AG04450 (cell line): ENCODE measurements around the gene ADAMTS16. TPM values are rescaled to one million over a fixed set of nuclear protein-coding genes. Genes with fewer than 3 reads are reported as not detected.

Experiments used
- CTCF ChIA-PET: fragments of 300-600, 350-600 bp; formaldehyde crosslinking; extraction: SDS; loops from one replicate; lab custom pipeline; 2022; ENCODE audit warnings: antibody characterized with exemption, inconsistent platforms; lab: Charles Lee
- POLR2A ChIA-PET: fragments of 350-600 bp; formaldehyde crosslinking; extraction: SDS; loops from one replicate; lab custom pipeline; 2021; ENCODE audit warnings: antibody characterized with exemption, inconsistent platforms; lab: Yijun Ruan, JAX
- DNase-seq: peaks from one replicate; pipeline ENCODE4 v3.0.0-alpha.2; 2011; ENCODE audit warnings: low read depth, low spot score
- H3K27ac ChIP-seq: one replicate; pipeline ENCODE4 v1.5.1; 2012; ENCODE audit warnings: low read depth, low read length, control low read depth
- H3K27me3 ChIP-seq: one replicate; pipeline ENCODE4 v1.6.0; 2012; ENCODE audit warnings: low read length; ENCODE audit not compliant: control insufficient read depth, insufficient read depth
- H3K4me3 ChIP-seq: 2 replicates; pipeline ENCODE4 v1.5.1; 2011; ENCODE audit warnings: mild to moderate bottlenecking, low read depth, low read length, control low read depth
- H3K9me3 ChIP-seq: 2 replicates; pipeline ENCODE4 v1.5.1; 2012; ENCODE audit warnings: low read length; ENCODE audit not compliant: control insufficient read depth, insufficient read depth
- polyA plus RNA-seq: library from polyadenylated mRNA; depleted of rRNA; stranded (reverse); fragments of >200 nt; gene quantifications from 2 replicates; pipeline ENCODE4 v1.2.3, GENCODE V29; 2011
- TF ChIP-seq, protein P1 (sequence below): IDR thresholded peaks from 2 replicates; pipeline ENCODE4 v1.5.1; 2011; ENCODE audit warnings: low read depth, low read length, control low read depth, inconsistent platforms

Gene ADAMTS16
- polyA plus RNA-seq, 1 experiment, result 0.04 TPM

DNA sequence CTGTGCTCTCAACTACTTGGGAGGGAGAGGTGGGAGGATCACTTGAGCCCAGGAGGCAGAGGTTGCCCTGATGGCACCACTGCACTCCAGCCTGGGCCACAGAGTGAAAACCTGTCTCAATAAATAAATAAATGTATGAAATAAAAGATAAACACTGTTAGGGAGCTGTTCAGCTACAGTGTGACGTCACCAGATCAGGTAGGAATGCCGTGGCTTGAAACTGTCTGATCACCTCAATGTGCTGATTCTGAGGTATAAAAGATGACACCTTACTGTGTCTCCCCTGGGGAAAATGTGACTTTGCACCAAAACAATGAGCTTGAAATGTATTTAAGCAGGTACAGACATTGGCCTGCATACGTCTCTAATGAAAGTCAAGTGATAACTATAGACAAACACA is 133.3 kb downstream of the ADAMTS16 start:
- TF ChIP-seq, protein P1, sequence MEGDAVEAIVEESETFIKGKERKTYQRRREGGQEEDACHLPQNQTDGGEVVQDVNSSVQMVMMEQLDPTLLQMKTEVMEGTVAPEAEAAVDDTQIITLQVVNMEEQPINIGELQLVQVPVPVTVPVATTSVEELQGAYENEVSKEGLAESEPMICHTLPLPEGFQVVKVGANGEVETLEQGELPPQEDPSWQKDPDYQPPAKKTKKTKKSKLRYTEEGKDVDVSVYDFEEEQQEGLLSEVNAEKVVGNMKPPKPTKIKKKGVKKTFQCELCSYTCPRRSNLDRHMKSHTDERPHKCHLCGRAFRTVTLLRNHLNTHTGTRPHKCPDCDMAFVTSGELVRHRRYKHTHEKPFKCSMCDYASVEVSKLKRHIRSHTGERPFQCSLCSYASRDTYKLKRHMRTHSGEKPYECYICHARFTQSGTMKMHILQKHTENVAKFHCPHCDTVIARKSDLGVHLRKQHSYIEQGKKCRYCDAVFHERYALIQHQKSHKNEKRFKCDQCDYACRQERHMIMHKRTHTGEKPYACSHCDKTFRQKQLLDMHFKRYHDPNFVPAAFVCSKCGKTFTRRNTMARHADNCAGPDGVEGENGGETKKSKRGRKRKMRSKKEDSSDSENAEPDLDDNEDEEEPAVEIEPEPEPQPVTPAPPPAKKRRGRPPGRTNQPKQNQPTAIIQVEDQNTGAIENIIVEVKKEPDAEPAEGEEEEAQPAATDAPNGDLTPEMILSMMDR, result no peak
- Histone ChIP-seq H3K27me3 (no peaks in the 10 kb centered on the region), H3K4me3 (no peak overlapping the region), H3K9me3 (peaks cover 33% of the 10 kb centered on the region), H3K27ac (no peak overlapping the region)
- CTCF ChIA-PET, result no interaction called here
- no peak for DNase-seq
- POLR2A ChIA-PET, result no interaction called here

DNA sequence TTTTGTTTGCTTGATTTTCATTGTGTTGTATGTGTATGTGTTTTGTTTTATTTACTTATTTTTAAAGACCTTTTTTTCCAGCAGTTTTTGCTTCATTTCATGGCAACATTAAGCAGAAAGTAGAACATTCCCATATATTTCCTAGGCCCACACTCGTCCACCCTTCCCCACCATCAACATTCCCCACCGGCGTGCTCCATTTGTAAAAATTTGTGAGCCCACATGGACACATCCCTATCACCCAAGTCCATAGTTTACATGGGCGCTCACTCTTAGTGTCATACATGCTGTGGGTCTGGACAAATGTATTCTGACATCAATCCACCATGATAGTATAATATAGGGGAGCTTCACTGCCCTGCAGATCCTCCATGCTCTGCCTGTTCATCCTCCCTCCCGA is 133.8 kb downstream of the ADAMTS16 start:
- H3K27ac ChIP-seq, result no peak overlapping the region
- TF ChIP-seq, protein P1, result no peak
- POLR2A ChIA-PET, result no interaction called here
- DNase-seq, result no peak
- H3K9me3 ChIP-seq, result peaks cover 28% of the 10 kb centered on the region
- CTCF ChIA-PET, result no interaction called here
- H3K4me3 ChIP-seq, result no peak overlapping the region
- H3K27me3 ChIP-seq, result no peaks in the 10 kb centered on the region

DNA sequence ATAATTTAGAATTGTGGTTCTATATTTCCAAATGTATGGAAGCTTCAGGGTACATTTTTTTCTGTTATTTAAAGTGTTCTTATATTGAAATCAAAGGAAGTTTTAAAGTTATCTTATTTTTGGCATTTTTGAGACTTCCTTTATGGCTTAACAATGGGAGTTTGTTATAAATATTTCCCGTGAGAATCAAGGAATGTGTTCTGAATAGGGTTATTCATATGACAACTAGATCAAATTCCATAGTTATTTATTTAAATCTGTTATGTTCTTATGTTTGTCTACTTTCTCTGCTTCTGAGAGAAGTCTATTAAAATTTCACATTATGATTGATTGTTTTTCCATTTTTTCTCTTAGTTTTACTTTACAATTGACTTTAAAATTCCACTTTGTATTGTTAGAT is 135.1 kb downstream of the ADAMTS16 start:
- TF ChIP-seq, protein P1, result no peak
- no peak for DNase-seq
- Histone ChIP-seq H3K9me3 (peaks cover 16% of the 10 kb centered on the region), H3K27me3 (no peaks in the 10 kb centered on the region), H3K4me3 (no peak overlapping the region), H3K27ac (no peak overlapping the region)
- POLR2A ChIA-PET, result no interaction called here
- CTCF ChIA-PET, result no interaction called here

DNA sequence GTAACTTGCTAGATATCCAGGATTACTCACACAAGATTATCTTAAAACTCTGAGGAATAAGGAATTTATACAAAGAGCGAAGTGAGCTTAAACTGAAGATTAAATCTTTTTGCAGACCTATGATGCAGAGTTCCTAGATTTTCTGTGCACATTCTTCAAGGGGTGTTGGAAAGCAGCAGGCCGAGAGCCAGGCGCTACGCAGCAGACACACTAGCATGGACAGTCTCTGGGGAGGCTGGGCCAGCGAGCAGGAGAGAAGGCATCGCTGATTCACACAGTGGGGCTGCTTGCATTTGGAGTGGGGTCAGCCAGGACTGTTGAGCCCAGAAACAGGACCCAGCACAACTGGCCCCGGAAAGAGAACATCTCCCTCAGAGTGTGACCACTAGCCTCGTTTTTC is 136.3 kb downstream of the ADAMTS16 start:
- no peaks in the 10 kb centered on the region for H3K27me3 ChIP-seq
- CTCF ChIA-PET, result no interaction called here

DNA sequence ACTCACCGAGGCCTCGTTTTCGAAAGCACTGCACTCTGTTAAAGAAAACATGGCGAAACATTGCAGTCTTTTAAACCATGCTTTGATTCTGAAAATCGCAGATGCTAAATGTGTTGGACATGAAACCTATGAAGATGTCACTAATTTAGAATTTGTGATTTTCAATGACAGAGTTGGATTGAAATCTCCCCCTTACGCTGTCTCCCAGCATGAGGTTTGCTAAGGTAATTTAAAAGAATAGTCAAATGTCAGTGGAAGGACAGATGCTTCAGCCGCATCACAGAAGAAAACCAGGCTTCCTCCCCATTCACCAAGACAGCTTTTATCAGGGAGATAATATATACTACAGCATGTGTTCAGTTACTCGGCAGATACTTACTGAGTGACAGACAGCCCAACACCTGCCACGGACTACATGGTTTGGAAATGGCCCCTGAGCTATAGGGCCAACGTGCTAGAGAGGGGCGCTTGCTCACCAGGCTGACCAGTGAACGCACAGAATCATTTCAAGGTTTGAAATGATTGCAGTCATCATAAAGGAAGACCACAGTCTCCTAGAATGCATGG is 136.9 kb downstream of the ADAMTS16 start:
- ChIA-PET POLR2A (no interaction called here), CTCF (no interaction called here)
- no peak overlapping the region for H3K27ac ChIP-seq

More for the DNA sequence above, 136.3 kb downstream of the ADAMTS16 start:
- Histone ChIP-seq H3K4me3 (no peak overlapping the region), H3K9me3 (peaks cover 6% of the 10 kb centered on the region), H3K27ac (no peak overlapping the region)
- no peak for DNase-seq
- TF ChIP-seq, protein P1, result no peak
- POLR2A ChIA-PET, result no interaction called here

More for the DNA sequence above, 136.9 kb downstream of the ADAMTS16 start:
- TF ChIP-seq, protein P1, result no peak
- Histone ChIP-seq H3K9me3 (peaks cover 6% of the 10 kb centered on the region), H3K27me3 (no peaks in the 10 kb centered on the region), H3K4me3 (no peak overlapping the region)
- DNase-seq, result no peak
